Colonic mucosa (tissue), 4 donors: ENCODE measurements around the gene SYNDIG1L. TPM values are rescaled to one million over a fixed set of nuclear protein-coding genes. Genes with fewer than 3 reads are reported as not detected.

Source experiments
- DNase-seq: peaks from one replicate; pipeline ENCODE4 v3.0.0-alpha.2; 2020
- H3K27ac ChIP-seq: fragments of 200-600 bp; one replicate; pipeline ENCODE4 v1.8.0; 2021
- H3K27me3 ChIP-seq: fragments of 200-600 bp; one replicate; pipeline ENCODE4 v1.8.0; 2021
- H3K36me3 ChIP-seq: fragments of 200-600 bp; one replicate; pipeline ENCODE4 v1.8.0; 2021
- H3K4me1 ChIP-seq: fragments of 200-600 bp; one replicate; pipeline ENCODE4 v1.8.0; 2021; ENCODE audit warnings: mild to moderate bottlenecking
- H3K4me3 ChIP-seq: fragments of 200-600 bp; one replicate; pipeline ENCODE4 v1.8.0; 2021
- H3K9ac ChIP-seq, 2 donors: one replicate each; pipeline ENCODE4 v1.7.0; 2013; ENCODE audit warnings: control low read depth in 2 of 2, low read depth in 2 of 2, low read length in 2 of 2
- H3K9me3 ChIP-seq: fragments of 200-600 bp; one replicate; pipeline ENCODE4 v1.8.0; 2021
- CTCF ChIP-seq: fragments of 200-600 bp; IDR thresholded peaks from one replicate; pipeline ENCODE4 v1.8.0; 2022; ENCODE audit warnings: antibody characterized with exemption, mild to moderate bottlenecking
- intact Hi-C: fragments of 100-400 bp; cut with DNase I; formaldehyde crosslinking; loops from one replicate; pipeline ENCODE4 v1.14.1; 2022
- total RNA-seq, 2 donors: library from RNA; stranded (reverse); fragmentation: NEBNext Ultra II Directional in 1 of 2; extraction: Animal tissue kit (Norgen Biotek cat#: 25700) in 1 of 2; gene quantifications; one replicate each; pipeline ENCODE4 v1.2.1, GENCODE V29; 2021
- donor health status: healthy.
- donor health status: DM: no; HTN: no; CAD: no.
- donor health status: DM: no; HTN: no; CAD: no.

Gene SYNDIG1L
- total RNA-seq, 2 donors from 2014 or later = 0.24 TPM; not detected in 1

- no peaks in the 10 kb centered on the region for H3K36me3 ChIP-seq
- intact Hi-C loops = no loop called here
- no peaks in the 10 kb centered on the region for H3K4me1 ChIP-seq
- no peak overlapping the region for H3K4me3 ChIP-seq
- DNase-seq = no peak
- H3K9me3 ChIP-seq = no peaks in the 10 kb centered on the region
- no peak overlapping the region for H3K27ac ChIP-seq
- no peak overlapping the region for H3K9ac ChIP-seq
- TF ChIP-seq CTCF = no peak
- peaks cover 3% of the 10 kb centered on the region for H3K27me3 ChIP-seq
Measured at GRCh38 chr14:74429991-74430390, 4.0 kb upstream of the SYNDIG1L start.

GRCh38 chr14:74429221-74429691, 3.2 kb upstream of the SYNDIG1L start:
- no peak for TF ChIP-seq CTCF
- H3K36me3 ChIP-seq = no peaks in the 10 kb centered on the region
- no peak for DNase-seq
- H3K27ac ChIP-seq = no peak overlapping the region
- H3K27me3 ChIP-seq = peaks cover 3% of the 10 kb centered on the region
- no peaks in the 10 kb centered on the region for H3K9me3 ChIP-seq
- no peak overlapping the region for H3K4me3 ChIP-seq
- H3K4me1 ChIP-seq = no peaks in the 10 kb centered on the region
- intact Hi-C loops = no loop called here
- H3K9ac ChIP-seq = no peak overlapping the region

- no peak for TF ChIP-seq CTCF
- intact Hi-C loops = no loop called here
- H3K4me3 ChIP-seq = no peak overlapping the region
Measured at GRCh38 chr14:74427651-74428050, 1.6 kb upstream of the SYNDIG1L start.

GRCh38 chr14:74425525-74426201, 347 bp downstream of the SYNDIG1L start:
- no peak for TF ChIP-seq CTCF
- intact Hi-C loops = no loop called here
- Histone ChIP-seq H3K4me3 (no peak overlapping the region), H3K27ac (no peak overlapping the region), H3K9ac (no peak overlapping the region), H3K36me3 (no peaks in the 10 kb centered on the region), H3K9me3 (no peaks in the 10 kb centered on the region), H3K4me1 (no peaks in the 10 kb centered on the region), H3K27me3 (peaks cover 3% of the 10 kb centered on the region)
- peak; percentile 25 for DNase-seq

More at GRCh38 chr14:74427651-74428050, 1.6 kb upstream of the SYNDIG1L start:
- Histone ChIP-seq H3K9ac (no peak overlapping the region), H3K9me3 (no peaks in the 10 kb centered on the region), H3K4me1 (no peaks in the 10 kb centered on the region), H3K27me3 (peaks cover 3% of the 10 kb centered on the region), H3K27ac (no peak overlapping the region), H3K36me3 (no peaks in the 10 kb centered on the region)
- DNase-seq = no peak

GRCh38 chr14:74424606-74425005, 1.4 kb downstream of the SYNDIG1L start:
- no peak for TF ChIP-seq CTCF
- Histone ChIP-seq H3K36me3 (no peaks in the 10 kb centered on the region), H3K9ac (no peak overlapping the region), H3K4me3 (no peak overlapping the region), H3K27me3 (peaks cover 3% of the 10 kb centered on the region), H3K4me1 (no peaks in the 10 kb centered on the region), H3K27ac (no peak overlapping the region), H3K9me3 (no peaks in the 10 kb centered on the region)
- no peak for DNase-seq
- intact Hi-C loops = no loop called here
